Tibial artery (tissue), 4 donors: ENCODE results near the gene SPACA4.

Experiments used
- DNase-seq, 2 donors: peaks; one replicate each; pipeline ENCODE4 v3.0.0-alpha.2; 2019
- H3K27ac ChIP-seq, 2 donors: fragments of 200-600 bp; sonication (generic) in 1 of 2; 1 replicate in 1 of 2; 2 replicates in 1 of 2; pipeline ENCODE4 v1.5.1; 2018 to 2019; ENCODE audit warnings: mild to moderate bottlenecking in 1 of 2
- H3K27me3 ChIP-seq, 2 donors: fragments of 200-600 bp; sonication (generic) in 1 of 2; one replicate each; pipeline versions ENCODE4 v1.5.1 to v1.6.0; 2016 to 2019
- H3K36me3 ChIP-seq, 3 donors: fragments of 200-600 bp; sonication (generic) in 2 of 3; one replicate each; pipeline ENCODE4 v1.5.1; 2016 to 2019; ENCODE audit warnings: mild to moderate bottlenecking in 2 of 3
- H3K4me1 ChIP-seq, 4 donors: fragments of 200-600 bp; sonication (generic) in 2 of 4; 1 replicate in 3 of 4; 2 replicates in 1 of 4; pipeline ENCODE4 v1.5.1; 2016 to 2019
- H3K4me3 ChIP-seq, 2 donors: fragments of 200-600 bp; sonication (generic) in 1 of 2; 1 replicate in 1 of 2; 2 replicates in 1 of 2; pipeline ENCODE4 v1.5.1; 2018 to 2019; ENCODE audit warnings: mild to moderate bottlenecking in 2 of 2
- H3K9me3 ChIP-seq, 3 donors: fragments of 200-600 bp; sonication (generic) in 1 of 3; one replicate each; pipeline ENCODE4 v1.5.1; 2016 to 2019
- intact Hi-C: fragments of 100-400 bp; cut with DNase I; formaldehyde crosslinking; loops from one replicate; pipeline ENCODE4 v1.15.0; 2023; ENCODE audit warnings: low total_unique reads
- TF ChIP-seq, protein P1 (sequence below), 2 experiments: fragments of 200-600 bp in 1 of 2; fragments of 450-650 bp in 1 of 2; IDR thresholded peaks; one replicate each; pipeline ENCODE4 v1.5.1; 2017 to 2019; ENCODE audit warnings: antibody characterized with exemption in 2 of 2, mild to moderate bottlenecking in 1 of 2, moderate library complexity in 1 of 2

SPACA4 gene, protein sequence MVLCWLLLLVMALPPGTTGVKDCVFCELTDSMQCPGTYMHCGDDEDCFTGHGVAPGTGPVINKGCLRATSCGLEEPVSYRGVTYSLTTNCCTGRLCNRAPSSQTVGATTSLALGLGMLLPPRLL

DNA sequence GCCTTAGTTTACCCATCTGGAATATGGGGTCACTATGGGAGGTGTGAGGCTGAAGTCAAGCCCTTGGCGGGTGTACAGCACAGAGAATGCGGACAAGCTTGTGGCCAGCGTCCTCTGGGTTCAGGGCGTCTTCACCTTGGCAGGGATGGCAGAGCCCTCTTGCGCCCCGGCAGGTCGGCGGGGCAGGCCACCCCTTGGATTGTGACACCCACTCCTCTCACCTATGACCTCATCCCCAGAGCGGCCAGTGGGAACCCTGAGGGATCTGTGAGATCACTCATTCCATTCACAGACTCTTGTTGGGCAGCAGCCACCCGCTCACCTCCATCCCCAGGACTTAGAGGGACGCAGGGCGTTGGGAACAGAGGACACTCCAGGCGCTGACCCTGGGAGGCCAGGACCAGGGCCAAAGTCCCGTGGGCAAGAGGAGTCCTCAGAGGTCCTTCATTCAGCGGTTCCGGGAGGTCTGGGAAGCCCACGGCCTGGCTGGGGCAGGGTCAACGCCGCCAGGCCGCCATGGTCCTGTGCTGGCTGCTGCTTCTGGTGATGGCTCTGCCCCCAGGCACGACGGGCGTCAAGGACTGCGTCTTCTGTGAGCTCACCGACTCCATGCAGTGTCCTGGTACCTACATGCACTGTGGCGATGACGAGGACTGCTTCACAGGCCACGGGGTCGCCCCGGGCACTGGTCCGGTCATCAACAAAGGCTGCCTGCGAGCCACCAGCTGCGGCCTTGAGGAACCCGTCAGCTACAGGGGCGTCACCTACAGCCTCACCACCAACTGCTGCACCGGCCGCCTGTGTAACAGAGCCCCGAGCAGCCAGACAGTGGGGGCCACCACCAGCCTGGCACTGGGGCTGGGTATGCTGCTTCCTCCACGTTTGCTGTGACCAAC, at the start of gene SPACA4:
TSS of gene SPACA4 (plus strand) at position 280 of the 896 bp plus-strand sequence. CDS start at position 517, 237 bp downstream.
- no peaks in the 10 kb centered on the region for H3K36me3 ChIP-seq
- intact Hi-C loops: no loop called here
- H3K9me3 ChIP-seq: no peaks in the 10 kb centered on the region
- H3K27ac ChIP-seq: no peak within 1 kb of the TSS
- DNase-seq: peak in 1 of 2 donors; percentile 65
- no peaks in the 10 kb centered on the region for H3K4me1 ChIP-seq
- H3K4me3 ChIP-seq: no peak within 1 kb of the TSS
- TF ChIP-seq, protein P1, sequence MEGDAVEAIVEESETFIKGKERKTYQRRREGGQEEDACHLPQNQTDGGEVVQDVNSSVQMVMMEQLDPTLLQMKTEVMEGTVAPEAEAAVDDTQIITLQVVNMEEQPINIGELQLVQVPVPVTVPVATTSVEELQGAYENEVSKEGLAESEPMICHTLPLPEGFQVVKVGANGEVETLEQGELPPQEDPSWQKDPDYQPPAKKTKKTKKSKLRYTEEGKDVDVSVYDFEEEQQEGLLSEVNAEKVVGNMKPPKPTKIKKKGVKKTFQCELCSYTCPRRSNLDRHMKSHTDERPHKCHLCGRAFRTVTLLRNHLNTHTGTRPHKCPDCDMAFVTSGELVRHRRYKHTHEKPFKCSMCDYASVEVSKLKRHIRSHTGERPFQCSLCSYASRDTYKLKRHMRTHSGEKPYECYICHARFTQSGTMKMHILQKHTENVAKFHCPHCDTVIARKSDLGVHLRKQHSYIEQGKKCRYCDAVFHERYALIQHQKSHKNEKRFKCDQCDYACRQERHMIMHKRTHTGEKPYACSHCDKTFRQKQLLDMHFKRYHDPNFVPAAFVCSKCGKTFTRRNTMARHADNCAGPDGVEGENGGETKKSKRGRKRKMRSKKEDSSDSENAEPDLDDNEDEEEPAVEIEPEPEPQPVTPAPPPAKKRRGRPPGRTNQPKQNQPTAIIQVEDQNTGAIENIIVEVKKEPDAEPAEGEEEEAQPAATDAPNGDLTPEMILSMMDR (IDR thresholded peaks at IDR 0.05): no peak
- no peaks in the 10 kb centered on the region for H3K27me3 ChIP-seq

DNA sequence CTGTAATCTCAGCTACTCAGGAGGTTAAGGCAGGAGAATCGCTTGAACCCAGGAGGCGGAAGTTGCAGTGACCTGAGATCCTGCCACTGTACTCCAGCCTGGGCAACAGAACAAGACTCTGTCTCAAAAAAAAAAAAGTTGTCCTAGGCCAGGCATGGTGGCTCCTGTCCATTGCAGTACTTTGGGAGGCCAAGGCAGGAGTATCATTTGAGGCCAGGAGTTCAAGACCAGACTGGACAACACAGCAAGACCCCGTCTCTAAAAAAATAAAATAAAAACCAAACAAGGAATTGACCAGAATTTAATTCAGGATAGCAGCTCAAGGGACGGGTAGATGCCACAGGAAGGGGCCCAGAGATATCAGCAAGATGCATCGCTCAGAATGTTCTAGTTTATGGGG, 49.7 kb upstream of the SPACA4 start:
- H3K9me3 ChIP-seq: no peaks in the 10 kb centered on the region
- no peaks in the 10 kb centered on the region for H3K4me1 ChIP-seq
- H3K36me3 ChIP-seq: no peaks in the 10 kb centered on the region
- DNase-seq: no peak
- H3K4me3 ChIP-seq: no peak overlapping the region
- TF ChIP-seq, protein P1 (IDR thresholded peaks at IDR 0.05): no peak
- H3K27ac ChIP-seq: no peak overlapping the region
- intact Hi-C loops: no loop called here
- H3K27me3 ChIP-seq: peaks cover 0 to 59% of the 10 kb centered on the region in 2 donors

DNA sequence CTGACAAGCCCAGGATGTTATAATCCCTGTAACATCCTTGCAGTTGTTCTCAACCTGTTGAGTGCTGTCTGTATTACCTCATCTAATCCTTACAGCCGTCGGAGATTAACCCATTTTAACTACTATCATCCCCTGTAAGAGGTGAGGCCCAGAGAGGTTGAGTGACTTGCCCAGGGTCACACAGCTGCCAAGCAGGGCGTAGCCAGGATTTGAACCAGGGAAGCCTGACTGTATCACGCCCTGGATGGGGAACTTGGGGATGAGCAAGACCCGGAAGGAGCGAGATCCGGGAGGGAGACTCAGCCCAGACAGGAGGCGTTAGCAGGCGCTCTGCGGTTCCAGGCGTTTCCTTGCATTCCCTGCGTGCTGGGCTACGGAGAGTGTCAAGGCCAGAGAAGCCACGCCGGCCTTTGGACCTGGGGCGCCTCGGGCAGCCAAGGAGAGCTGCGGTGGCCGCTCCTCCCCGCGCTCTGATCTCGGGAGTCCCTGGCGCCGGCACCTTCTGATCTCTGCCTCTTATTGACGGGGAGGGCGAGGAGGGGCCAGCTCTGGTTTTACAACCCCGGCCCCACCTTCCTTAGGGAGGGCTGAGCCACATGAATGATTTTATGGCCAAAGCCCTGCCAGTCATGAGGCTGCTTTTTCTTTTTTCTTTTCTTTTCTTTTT, 48.4 kb upstream of the SPACA4 start:
- H3K36me3 ChIP-seq: no peaks in the 10 kb centered on the region
- H3K27ac ChIP-seq: no peak overlapping the region
- H3K4me3 ChIP-seq: no peak overlapping the region
- H3K4me1 ChIP-seq: no peaks in the 10 kb centered on the region
- no peaks in the 10 kb centered on the region for H3K9me3 ChIP-seq
- intact Hi-C loops: no loop called here
- TF ChIP-seq, protein P1 (IDR thresholded peaks at IDR 0.05): no peak
- peaks cover 0 to 47% of the 10 kb centered on the region in 2 donors for H3K27me3 ChIP-seq
- peak in 1 of 2 donors; percentile 33 for DNase-seq

DNA sequence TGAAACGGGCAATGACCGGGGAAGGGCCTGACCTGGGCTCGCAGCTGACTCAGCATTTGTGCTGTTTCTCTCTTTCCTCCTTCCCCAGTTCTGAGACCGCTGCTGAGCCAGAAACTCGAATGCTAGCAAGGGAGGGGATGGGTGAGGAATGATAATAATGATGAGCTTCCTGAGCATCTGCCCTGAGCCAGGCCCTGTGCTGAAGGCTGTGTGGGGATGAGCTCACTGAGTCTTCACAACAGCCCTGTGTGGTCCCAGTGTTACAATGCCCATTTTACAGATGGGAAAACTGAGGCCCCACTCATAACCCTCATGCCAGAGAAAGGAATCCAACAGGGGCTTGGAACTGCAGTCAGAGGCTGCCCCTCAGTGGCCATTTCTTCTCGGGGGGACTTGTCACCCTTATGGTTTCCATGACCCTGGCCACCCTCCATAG, 46.4 kb upstream of the SPACA4 start:
- intact Hi-C loops: no loop called here
- H3K27ac ChIP-seq: no peak overlapping the region
- no peaks in the 10 kb centered on the region for H3K4me1 ChIP-seq

DNA sequence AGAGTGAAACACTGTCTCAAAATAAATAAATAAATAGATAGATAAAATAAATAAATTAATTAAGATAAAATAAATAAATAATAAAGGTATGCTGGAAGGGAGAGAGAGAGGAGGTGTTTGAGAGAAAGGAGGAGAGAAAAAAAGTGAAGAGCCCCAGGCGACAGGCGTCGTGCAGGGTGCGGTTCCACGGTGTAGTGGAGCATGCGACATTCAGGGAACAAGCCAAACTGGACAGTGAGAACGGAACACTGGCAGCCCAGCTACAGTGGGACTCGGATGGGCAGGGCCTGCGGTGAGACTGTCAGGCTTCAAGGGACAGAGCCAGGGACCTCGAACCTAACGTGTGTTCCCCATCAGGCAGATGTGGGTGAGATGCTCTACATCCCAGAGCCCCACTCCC, 45.1 kb upstream of the SPACA4 start:
- Histone ChIP-seq H3K4me3 (no peak overlapping the region), H3K4me1 (no peaks in the 10 kb centered on the region), H3K27me3 (peaks cover 0 to 26% of the 10 kb centered on the region in 2 donors), H3K27ac (no peak overlapping the region), H3K9me3 (no peaks in the 10 kb centered on the region), H3K36me3 (no peaks in the 10 kb centered on the region)
- TF ChIP-seq, protein P1 (IDR thresholded peaks at IDR 0.05): no peak
- intact Hi-C loops: no loop called here
- DNase-seq: no peak

More for the DNA sequence above, 46.4 kb upstream of the SPACA4 start:
- Histone ChIP-seq H3K36me3 (no peaks in the 10 kb centered on the region), H3K27me3 (peaks cover 0 to 36% of the 10 kb centered on the region in 2 donors), H3K9me3 (no peaks in the 10 kb centered on the region), H3K4me3 (no peak overlapping the region)
- DNase-seq: no peak
- TF ChIP-seq, protein P1 (IDR thresholded peaks at IDR 0.05): no peak
